Stomach smooth muscle (tissue), 2 donors: ENCODE results near the gene AEBP1.

ENCODE experiments used
- H3K27ac ChIP-seq: one replicate; pipeline ENCODE4 v1.7.0; 2013; ENCODE audit warnings: mild to moderate bottlenecking, low read length, inconsistent platforms
- H3K27me3 ChIP-seq, 2 donors: one replicate each; pipeline ENCODE4 v1.7.0; 2013; ENCODE audit warnings: low read length in 2 of 2; ENCODE audit not compliant: insufficient read depth in 2 of 2, control insufficient read depth in 1 of 2
- H3K36me3 ChIP-seq, 2 donors: one replicate each; pipeline ENCODE4 v1.7.0; 2013; ENCODE audit warnings: low read length in 2 of 2; ENCODE audit not compliant: control insufficient read depth in 2 of 2, insufficient read depth in 2 of 2
- H3K4me1 ChIP-seq: one replicate; pipeline ENCODE4 v1.7.0; 2013; ENCODE audit warnings: low read length; ENCODE audit not compliant: control insufficient read depth, insufficient read depth
- H3K4me3 ChIP-seq, 2 donors: one replicate each; pipeline ENCODE4 v1.7.0; 2013; ENCODE audit warnings: low read length in 2 of 2
- H3K9ac ChIP-seq, 2 donors: one replicate each; pipeline ENCODE4 v1.7.0; 2013; ENCODE audit warnings: low read length in 2 of 2, mild to moderate bottlenecking in 1 of 2
- H3K9me3 ChIP-seq, 2 donors: one replicate each; pipeline ENCODE4 v1.7.0; 2013; ENCODE audit warnings: low read length in 2 of 2; ENCODE audit not compliant: control insufficient read depth in 2 of 2
- donor health status: healthy.
- donor health status: Pancreatic carcinoma.

AEBP1 gene

GRCh38 chr7:44154703-44155102, 50.6 kb downstream of the AEBP1 start:
- H3K27me3 ChIP-seq: no peaks in the 10 kb centered on the region
- no peaks in the 10 kb centered on the region for H3K36me3 ChIP-seq

GRCh38 chr7:44155191-44156185, 51.3 kb downstream of the AEBP1 start:
- Histone ChIP-seq H3K9me3 (no peaks in the 10 kb centered on the region), H3K4me3 (no peak overlapping the region), H3K4me1 (no peaks in the 10 kb centered on the region), H3K27me3 (no peaks in the 10 kb centered on the region), H3K27ac (no peak overlapping the region), H3K9ac (no peak overlapping the region), H3K36me3 (no peaks in the 10 kb centered on the region)

More at GRCh38 chr7:44154703-44155102, 50.6 kb downstream of the AEBP1 start:
- Histone ChIP-seq H3K27ac (no peak overlapping the region), H3K4me1 (no peaks in the 10 kb centered on the region), H3K9ac (no peak overlapping the region), H3K9me3 (no peaks in the 10 kb centered on the region), H3K4me3 (no peak overlapping the region)

GRCh38 chr7:44156453-44157010, 52.4 kb downstream of the AEBP1 start:
- H3K4me3 ChIP-seq: no peak overlapping the region
- H3K9ac ChIP-seq: no peak overlapping the region
- H3K9me3 ChIP-seq: no peaks in the 10 kb centered on the region
- H3K27me3 ChIP-seq: no peaks in the 10 kb centered on the region
- H3K36me3 ChIP-seq: no peaks in the 10 kb centered on the region
- H3K27ac ChIP-seq: no peak overlapping the region
- H3K4me1 ChIP-seq: no peaks in the 10 kb centered on the region

GRCh38 chr7:44157116-44158080, 53.3 kb downstream of the AEBP1 start:
- Histone ChIP-seq H3K9ac (no peak overlapping the region), H3K4me3 (no peak overlapping the region), H3K27ac (no peak overlapping the region), H3K4me1 (no peaks in the 10 kb centered on the region), H3K9me3 (no peaks in the 10 kb centered on the region), H3K36me3 (no peaks in the 10 kb centered on the region), H3K27me3 (no peaks in the 10 kb centered on the region)

- Histone ChIP-seq H3K27me3 (peaks cover 0 to 2% of the 10 kb centered on the region in 2 donors), H3K27ac (no peak overlapping the region), H3K4me3 (no peak overlapping the region), H3K36me3 (no peaks in the 10 kb centered on the region), H3K9me3 (no peaks in the 10 kb centered on the region), H3K9ac (no peak overlapping the region), H3K4me1 (no peaks in the 10 kb centered on the region)
Observed at GRCh38 chr7:44158096-44158872, 54.1 kb downstream of the AEBP1 start.

GRCh38 chr7:44158873-44159631, 54.9 kb downstream of the AEBP1 start:
- Histone ChIP-seq H3K27ac (no peak overlapping the region), H3K27me3 (peaks cover 0 to 2% of the 10 kb centered on the region in 2 donors), H3K4me1 (no peaks in the 10 kb centered on the region), H3K4me3 (no peak overlapping the region), H3K9me3 (no peaks in the 10 kb centered on the region), H3K9ac (no peak overlapping the region), H3K36me3 (no peaks in the 10 kb centered on the region)

- Histone ChIP-seq H3K4me3 (no peak overlapping the region), H3K9ac (no peak overlapping the region), H3K27ac (no peak overlapping the region), H3K27me3 (peaks cover 0 to 2% of the 10 kb centered on the region in 2 donors), H3K9me3 (no peaks in the 10 kb centered on the region), H3K4me1 (no peaks in the 10 kb centered on the region), H3K36me3 (no peaks in the 10 kb centered on the region)
Observed at GRCh38 chr7:44159824-44160630, 55.9 kb downstream of the AEBP1 start.

GRCh38 chr7:44161371-44161770, 57.2 kb downstream of the AEBP1 start:
- Histone ChIP-seq H3K27ac (no peak overlapping the region), H3K27me3 (peaks cover 0 to 2% of the 10 kb centered on the region in 2 donors), H3K36me3 (no peaks in the 10 kb centered on the region), H3K4me3 (no peak overlapping the region), H3K4me1 (no peaks in the 10 kb centered on the region), H3K9ac (no peak overlapping the region), H3K9me3 (no peaks in the 10 kb centered on the region)

- Histone ChIP-seq H3K36me3 (no peaks in the 10 kb centered on the region), H3K9ac (no peak overlapping the region), H3K27ac (no peak overlapping the region), H3K9me3 (no peaks in the 10 kb centered on the region), H3K27me3 (peaks cover 0 to 2% of the 10 kb centered on the region in 2 donors), H3K4me1 (no peaks in the 10 kb centered on the region), H3K4me3 (no peak overlapping the region)
Observed at GRCh38 chr7:44162179-44162578, 58.0 kb downstream of the AEBP1 start.
